Activated CD8-positive, alpha-beta memory T cell treated with anti-CD3 and anti-CD28 coated beads, Interleukin-2, amount 10 ng/mL, durations not matched to agents 7 days and 5 days (primary cell): ENCODE results near the gene TRIM47. TPM values are rescaled to one million over a fixed set of nuclear protein-coding genes. Genes with fewer than 3 reads are reported as not detected.
"Not testable (repeated sequence)": the region's sequence is repeated elsewhere in the genome, so short reads cannot be mapped to it uniquely, and the experiment has no call there.

Experiments used
- ATAC-seq: fragments of 150-1000 bp; cut with Tn5 transposase; one replicate; pipeline ENCODE4 v1.10.0; 2021; ENCODE audit warnings: moderate library complexity
- CTCF ChIA-PET: fragments of 350-600 bp; sonication (Branson Sonifier 250); formaldehyde crosslinking; loops from one replicate; lab custom pipeline; 2021; ENCODE audit warnings: antibody characterized with exemption; lab: Charles Lee
- DNase-seq: peaks from one replicate; pipeline ENCODE4 v3.0.0-alpha.2; 2020
- H3K27ac Mint-ChIP-seq: one replicate; pipeline ENCODE4 v1.8.0; 2021; ENCODE audit warnings: mild to moderate bottlenecking, mixed read lengths
- H3K27me3 Mint-ChIP-seq: one replicate; pipeline ENCODE4 v1.8.0; 2021; ENCODE audit warnings: mixed read lengths
- H3K36me3 Mint-ChIP-seq: one replicate; pipeline ENCODE4 v1.8.0; 2021; ENCODE audit warnings: mild to moderate bottlenecking, mixed read lengths
- H3K4me1 Mint-ChIP-seq: one replicate; pipeline ENCODE4 v1.8.0; 2021; ENCODE audit warnings: mixed read lengths
- H3K4me3 Mint-ChIP-seq: one replicate; pipeline ENCODE4 v1.8.0; 2021; ENCODE audit warnings: mild to moderate bottlenecking, moderate library complexity, mixed read lengths
- H3K9me3 Mint-ChIP-seq: one replicate; pipeline ENCODE4 v1.8.0; 2022; ENCODE audit warnings: low read depth, mixed read lengths
- total RNA-seq, 2 experiments: library from RNA; stranded (reverse); gene quantifications; one replicate each; pipeline ENCODE4 v1.2.3, GENCODE V29; 2021

Gene TRIM47
- total RNA-seq, 2 experiments from 2014 or later: 13.4 to 24.3 TPM

DNA sequence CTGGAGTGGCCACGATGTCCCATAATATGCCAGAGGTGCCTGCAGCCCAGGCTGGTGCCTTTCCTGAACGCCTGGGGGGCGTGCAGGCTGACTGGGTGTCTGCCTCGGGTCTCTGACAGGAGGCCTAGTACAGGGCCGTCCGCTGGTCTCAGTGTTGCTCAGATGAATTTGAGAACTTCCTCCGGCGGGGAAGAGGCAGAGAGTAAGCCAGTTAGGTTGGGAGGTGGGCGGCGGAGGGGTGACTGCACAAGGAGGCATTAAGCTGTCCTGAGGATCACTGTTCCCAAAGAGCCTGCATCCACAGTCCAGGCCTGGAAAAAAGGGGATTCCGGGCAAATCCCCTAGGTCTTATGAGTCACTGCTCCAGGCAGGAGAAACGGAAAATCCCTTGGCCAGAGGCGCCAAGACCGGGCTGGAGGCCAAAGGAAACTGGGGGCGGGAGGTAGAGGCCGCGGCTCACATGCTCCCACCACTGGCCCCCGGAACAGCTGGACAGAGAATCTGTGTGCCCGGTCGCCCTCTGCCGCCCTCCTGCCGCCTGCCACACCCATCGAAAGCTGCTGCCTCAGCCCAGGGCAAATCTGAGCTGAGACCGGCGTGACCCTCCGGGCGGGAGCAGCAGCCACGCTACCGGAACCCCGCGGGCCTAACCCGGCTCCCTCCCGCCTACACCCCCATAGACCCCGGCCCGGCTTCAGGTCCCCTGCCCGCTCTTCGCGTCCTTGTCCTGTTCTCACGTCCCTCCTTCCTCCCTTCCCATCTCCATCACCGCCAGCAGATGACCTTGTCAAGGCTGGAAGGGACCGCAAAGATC lies 1.2 kb downstream of the TRIM47 start:
- no peak for DNase-seq
- peaks cover 28% of the 10 kb centered on the region for H3K27me3 Mint-ChIP-seq
- no peaks in the 10 kb centered on the region for H3K9me3 Mint-ChIP-seq
- CTCF ChIA-PET: interaction anchor here (0.6 to 9.0 kb wide), 13 partner anchors 9 to 137 kb away, joined by 3 to 175 read pairs (median 4); partner anchors contain the start of genes MRPL38, TRIM65, UNC13D and WBP2
- H3K27ac Mint-ChIP-seq: peak overlapping the region; percentile 91
- no peaks in the 10 kb centered on the region for H3K36me3 Mint-ChIP-seq
- peak overlapping the region; percentile 88 for H3K4me3 Mint-ChIP-seq
- peak; percentile 6 for ATAC-seq
- H3K4me1 Mint-ChIP-seq: peaks cover 43% of the 10 kb centered on the region

DNA sequence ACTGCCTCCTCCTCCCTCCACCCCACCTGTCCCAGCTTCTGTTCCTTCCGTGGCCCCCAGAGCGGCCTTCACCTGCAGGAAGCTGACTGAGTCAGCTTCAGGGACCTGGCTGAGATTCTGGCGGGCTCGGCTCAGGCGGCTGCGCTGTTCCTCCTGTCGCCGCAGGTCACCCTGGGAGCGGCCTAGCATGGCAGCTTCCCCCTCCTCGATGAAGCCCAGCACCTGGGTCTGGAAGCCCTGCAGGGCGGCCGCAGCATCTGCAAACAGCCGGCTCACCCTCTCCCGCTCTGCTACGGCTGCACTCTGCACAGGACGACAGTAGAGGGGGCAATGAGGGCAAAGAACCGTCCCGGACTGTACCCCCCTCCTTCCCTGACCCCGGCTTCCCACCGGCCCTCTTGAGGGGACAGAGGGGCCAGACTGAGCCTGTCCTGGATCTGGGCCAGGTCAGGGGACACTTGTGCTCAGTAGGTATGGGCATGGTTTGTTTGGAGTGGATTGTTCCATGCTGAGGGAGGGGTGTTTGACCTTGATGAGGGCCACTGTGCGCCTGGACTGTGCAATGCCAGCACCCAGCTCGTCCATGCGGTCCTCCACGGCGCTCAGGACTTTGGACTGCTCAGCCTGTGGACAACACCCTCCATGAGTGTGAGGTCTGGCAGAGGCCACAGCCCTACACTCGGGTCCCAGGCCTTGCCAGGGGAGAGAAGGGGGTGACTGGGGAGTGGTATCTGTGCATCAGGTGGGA lies 2.0 kb downstream of the TRIM47 start:
- H3K4me1 Mint-ChIP-seq: peaks cover 37% of the 10 kb centered on the region

DNA sequence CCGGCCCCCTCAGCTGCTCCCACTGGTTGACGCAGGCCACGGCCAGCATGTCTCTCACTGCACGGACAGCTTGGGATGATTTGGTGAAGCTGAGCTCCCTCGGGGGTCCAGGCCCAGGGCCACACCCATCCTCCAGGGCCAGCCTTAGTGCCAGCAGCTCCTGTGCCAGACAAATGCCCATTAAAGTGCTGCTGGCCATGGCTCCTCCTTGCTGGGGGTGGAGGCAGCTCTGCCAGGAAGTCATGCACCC lies 2.5 kb downstream of the TRIM47 start:
- peaks cover 21% of the 10 kb centered on the region for H3K27me3 Mint-ChIP-seq
- peak overlapping the region; percentile 91 for H3K27ac Mint-ChIP-seq
- no peaks in the 10 kb centered on the region for H3K9me3 Mint-ChIP-seq
- no peak for DNase-seq
- ATAC-seq: no peak
- H3K36me3 Mint-ChIP-seq: no peaks in the 10 kb centered on the region
- peaks cover 37% of the 10 kb centered on the region for H3K4me1 Mint-ChIP-seq
- CTCF ChIA-PET: interaction anchor here (0.7 to 9.0 kb wide), 9 partner anchors 12 to 129 kb away, joined by 3 to 175 read pairs (median 5); partner anchors contain the start of genes TRIM65 and WBP2
- peak overlapping the region; percentile 88 for H3K4me3 Mint-ChIP-seq

More for the DNA sequence above, 2.0 kb downstream of the TRIM47 start:
- H3K4me3 Mint-ChIP-seq: peak overlapping the region; percentile 88
- ATAC-seq (peak; percentile 63), DNase-seq (peak; percentile 88)
- no peaks in the 10 kb centered on the region for H3K9me3 Mint-ChIP-seq
- peak overlapping the region; percentile 91 for H3K27ac Mint-ChIP-seq
- H3K36me3 Mint-ChIP-seq: no peaks in the 10 kb centered on the region
- CTCF ChIA-PET: interaction anchor here (0.7 to 9.0 kb wide), 13 partner anchors 11 to 138 kb away, joined by 3 to 175 read pairs (median 5); partner anchors contain the start of genes TRIM65, UNC13D and WBP2
- H3K27me3 Mint-ChIP-seq: peaks cover 22% of the 10 kb centered on the region

DNA sequence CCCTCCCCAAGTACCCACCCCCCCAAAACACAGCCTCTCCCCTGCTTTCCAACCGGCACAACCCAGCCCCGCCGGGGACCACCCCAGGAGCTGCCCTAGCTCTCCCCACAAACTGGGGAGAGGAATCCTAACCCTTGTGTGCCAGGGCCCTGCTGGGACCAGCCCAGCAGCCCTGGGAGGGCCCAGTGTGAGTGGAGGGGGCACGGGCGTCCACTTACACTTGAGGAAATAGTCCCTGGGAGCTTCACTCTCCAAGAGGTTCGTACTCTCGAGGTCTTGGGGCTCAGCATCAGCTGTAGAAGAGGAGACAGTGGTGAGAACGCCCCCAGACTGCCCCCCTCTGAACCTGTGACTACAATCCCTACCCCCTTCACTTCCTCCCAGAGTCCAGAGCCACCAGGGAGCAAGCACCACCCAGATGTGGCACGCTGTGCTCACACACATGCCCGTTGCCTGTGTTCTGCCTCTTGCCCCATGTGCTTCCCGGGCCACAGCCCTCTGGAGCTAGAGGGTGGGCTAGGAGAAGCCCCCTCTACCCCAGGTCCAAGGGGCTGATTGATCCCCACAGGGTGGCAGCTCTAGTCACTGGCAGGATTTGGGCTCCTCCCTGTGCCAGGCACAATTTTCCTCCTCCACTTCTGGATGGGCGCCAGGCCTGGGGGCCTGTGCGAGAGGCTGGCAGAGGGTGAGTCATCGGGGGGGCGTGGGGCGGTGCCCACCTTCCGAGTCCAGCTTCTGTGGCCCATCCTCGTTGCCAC lies 3.0 kb downstream of the TRIM47 start:
- H3K27me3 Mint-ChIP-seq: peaks cover 18% of the 10 kb centered on the region
- no peaks in the 10 kb centered on the region for H3K9me3 Mint-ChIP-seq
- H3K4me1 Mint-ChIP-seq: peaks cover 40% of the 10 kb centered on the region
- CTCF ChIA-PET: interaction anchor here (0.7 to 9.0 kb wide), 9 partner anchors 12 to 130 kb away, joined by 3 to 175 read pairs (median 5); partner anchors contain the start of genes TRIM65 and WBP2
- peak overlapping the region; percentile 88 for H3K4me3 Mint-ChIP-seq
- ATAC-seq (no peak), DNase-seq (no peak)
- peak overlapping the region; percentile 91 for H3K27ac Mint-ChIP-seq
- H3K36me3 Mint-ChIP-seq: no peaks in the 10 kb centered on the region

DNA sequence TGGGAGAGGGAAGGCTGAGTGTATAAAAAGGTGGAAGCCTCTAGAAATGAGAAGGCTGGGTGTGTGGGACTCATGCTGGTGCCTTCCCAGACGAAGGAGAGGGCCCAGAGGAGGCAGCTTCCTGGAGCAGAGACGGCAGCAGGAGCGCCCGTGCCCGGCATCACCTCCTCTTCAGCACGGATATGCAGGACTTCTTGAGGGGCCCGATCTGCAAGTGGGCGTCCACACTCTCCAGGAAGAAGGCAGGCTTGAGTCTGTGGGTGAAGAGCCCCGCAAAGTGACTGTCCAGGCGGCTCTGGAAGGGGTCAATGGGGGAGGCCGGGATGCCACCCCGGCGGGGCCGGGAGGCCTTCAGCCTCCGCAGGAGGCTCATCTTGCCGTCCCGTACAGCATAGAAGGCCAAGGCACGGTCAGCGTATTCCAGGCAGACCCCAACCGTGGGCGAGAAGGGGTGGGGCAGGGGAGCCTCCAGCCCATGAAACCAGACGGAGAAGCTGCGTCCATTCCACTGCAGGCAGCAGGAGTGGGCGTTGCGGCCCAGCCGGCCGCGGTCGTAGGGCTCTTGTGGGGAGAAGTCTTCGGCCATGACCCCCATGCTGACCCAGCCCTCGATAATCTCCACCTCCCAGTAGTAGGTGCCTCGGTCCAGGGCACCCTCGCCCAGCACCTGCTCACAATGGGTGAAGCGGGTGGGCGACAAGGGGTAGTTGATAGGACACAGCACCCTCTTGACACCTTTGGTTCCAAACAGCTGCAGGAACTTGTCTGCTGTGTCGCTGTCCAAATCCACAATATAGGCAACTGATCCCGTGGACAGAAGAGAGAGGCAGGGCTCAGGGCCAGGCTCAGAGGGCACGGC lies 3.8 kb downstream of the TRIM47 start:
- CTCF ChIA-PET: interaction anchor here (1.6 to 9.0 kb wide), 7 partner anchors 13 to 131 kb away, joined by 6 to 175 read pairs (median 20); partner anchors contain the start of genes TRIM65 and WBP2
- Mint-ChIP-seq H3K27ac (peak overlapping the region; percentile 11), H3K4me3 (no peak overlapping the region)

GRCh38 chr17:75873587-75874322 lies 4.6 kb downstream of the TRIM47 start:
- CTCF ChIA-PET: interaction anchor here (1.1 to 6.1 kb wide), 8 partner anchors 9 to 140 kb away, joined by 3 to 42 read pairs (median 5); partner anchors contain the start of genes TRIM65 and WBP2
- H3K36me3 Mint-ChIP-seq: no peaks in the 10 kb centered on the region
- no peak overlapping the region for H3K4me3 Mint-ChIP-seq
- peak overlapping the region; percentile 94 for H3K27ac Mint-ChIP-seq
- DNase-seq (no peak), ATAC-seq (no peak)
- peaks cover 4% of the 10 kb centered on the region for H3K27me3 Mint-ChIP-seq
- H3K9me3 Mint-ChIP-seq: no peaks in the 10 kb centered on the region
- H3K4me1 Mint-ChIP-seq: peaks cover 38% of the 10 kb centered on the region

More for the DNA sequence above, 3.8 kb downstream of the TRIM47 start:
- H3K36me3 Mint-ChIP-seq: no peaks in the 10 kb centered on the region
- H3K9me3 Mint-ChIP-seq: no peaks in the 10 kb centered on the region
- DNase-seq (no peak), ATAC-seq (no peak)
- peaks cover 12% of the 10 kb centered on the region for H3K27me3 Mint-ChIP-seq
- H3K4me1 Mint-ChIP-seq: peaks cover 40% of the 10 kb centered on the region

GRCh38 chr17:75872434-75873351 lies 5.7 kb downstream of the TRIM47 start:
- CTCF ChIA-PET: interaction anchor here (1.1 to 6.1 kb wide), 8 partner anchors 8 to 141 kb away, joined by 3 to 42 read pairs (median 5); partner anchors contain the start of genes TRIM65 and WBP2
- peak; percentile 68 for ATAC-seq
- H3K4me3 Mint-ChIP-seq: no peak overlapping the region
- peak overlapping the region; percentile 94 for H3K27ac Mint-ChIP-seq
- peaks cover 2% of the 10 kb centered on the region for H3K27me3 Mint-ChIP-seq
- peak; percentile 87 for DNase-seq
- no peaks in the 10 kb centered on the region for H3K36me3 Mint-ChIP-seq
- H3K9me3 Mint-ChIP-seq: no peaks in the 10 kb centered on the region
- peaks cover 35% of the 10 kb centered on the region for H3K4me1 Mint-ChIP-seq

- not testable (repeated sequence) for ATAC-seq, H3K36me3 Mint-ChIP-seq, H3K9me3 Mint-ChIP-seq, H3K27me3 Mint-ChIP-seq, H3K27ac Mint-ChIP-seq, DNase-seq, H3K4me3 Mint-ChIP-seq
- peaks cover 20% of the 10 kb centered on the region for H3K4me1 Mint-ChIP-seq
- CTCF ChIA-PET: interaction anchor here (1.4 to 6.1 kb wide), 2 partner anchors 12 to 26 kb away, joined by 3 to 20 read pairs; partner anchors contain the start of gene TRIM65
Measured at GRCh38 chr17:75870228-75870627, 8.2 kb downstream of the TRIM47 start.

GRCh38 chr17:75869282-75870141 lies 8.9 kb downstream of the TRIM47 start:
- no peak overlapping the region for H3K4me3 Mint-ChIP-seq
- ATAC-seq: no peak
- H3K4me1 Mint-ChIP-seq: peaks cover 28% of the 10 kb centered on the region

DNA sequence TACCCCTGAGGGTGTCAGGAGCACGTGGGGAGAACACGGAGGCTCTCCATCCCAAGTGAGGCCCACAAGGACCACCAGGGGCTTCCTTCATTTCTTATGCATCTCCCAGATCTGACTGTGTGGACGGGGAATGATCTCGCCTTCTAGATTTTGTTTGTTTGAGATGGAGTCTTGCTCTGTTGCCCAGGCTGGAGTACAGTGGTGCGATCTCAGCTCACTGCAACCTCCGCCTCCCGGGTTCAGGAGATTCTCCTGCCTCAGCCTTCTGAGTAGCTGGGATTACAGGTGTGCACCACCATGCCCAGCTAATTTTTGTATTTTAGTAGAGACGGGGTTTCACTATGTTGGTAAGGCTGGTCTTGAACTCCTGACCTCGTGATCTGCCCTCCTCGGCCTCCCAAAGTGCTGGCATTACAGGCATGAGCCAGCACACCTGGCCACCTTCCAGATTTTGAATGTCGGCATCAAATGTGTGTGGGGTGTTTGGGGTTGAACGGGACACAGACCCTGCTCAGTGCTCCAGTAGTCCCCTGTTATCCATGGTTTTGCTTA lies 9.6 kb downstream of the TRIM47 start:
- CTCF ChIA-PET: interaction anchor here (1.2 to 6.1 kb wide), 4 partner anchors 9 to 103 kb away, joined by 3 to 20 read pairs (median 6); partner anchors contain the start of genes GALK1, TRIM47 and TRIM65
- H3K27me3 Mint-ChIP-seq, H3K4me3 Mint-ChIP-seq, ATAC-seq, H3K36me3 Mint-ChIP-seq, H3K9me3 Mint-ChIP-seq, H3K27ac Mint-ChIP-seq, DNase-seq: not testable (repeated sequence)
- peaks cover 33% of the 10 kb centered on the region for H3K4me1 Mint-ChIP-seq

More at GRCh38 chr17:75869282-75870141, 8.9 kb downstream of the TRIM47 start:
- no peak for DNase-seq
- H3K36me3 Mint-ChIP-seq: no peaks in the 10 kb centered on the region
- H3K27me3 Mint-ChIP-seq: no peaks in the 10 kb centered on the region
- CTCF ChIA-PET: interaction anchor here (6.1 kb wide), 1 partner anchor 27 kb away, joined by 20 read pairs; the partner anchor contains the start of gene TRIM65
- H3K9me3 Mint-ChIP-seq: no peaks in the 10 kb centered on the region
- no peak overlapping the region for H3K27ac Mint-ChIP-seq
